NCI-H2171 (cell line): Measurements from ENCODE around the gene CHD6.
A peak's percentile ranks its signal among the peaks of the same experiment; 100 is the strongest.

Experiments used
- DNase-seq: peaks from one replicate; lab custom pipeline; 2025; lab: John Stamatoyannopoulos, UW

Gene CHD6

DNA sequence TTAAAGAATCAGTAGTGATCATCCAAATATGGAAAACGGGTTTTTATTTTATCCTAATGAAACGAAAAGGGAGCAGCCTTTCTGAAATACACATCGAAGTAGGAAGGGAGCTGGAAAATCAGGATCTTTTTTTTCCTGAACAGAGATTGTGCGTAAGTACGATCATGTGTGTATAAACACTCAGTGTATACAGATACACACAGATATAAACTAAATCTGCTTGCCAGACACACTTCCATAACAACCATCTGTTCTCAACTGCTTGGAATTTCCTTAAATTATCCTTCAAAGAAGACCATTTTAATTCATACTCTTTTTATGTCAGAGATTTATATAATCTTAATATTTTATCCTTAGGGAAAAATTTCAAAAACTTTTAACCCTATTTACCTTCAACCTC is 110.7 kb downstream of the CHD6 start:
- no peak for DNase-seq

GRCh38 chr20:41506192-41506915 is 111.8 kb downstream of the CHD6 start:
- DNase-seq = no peak

DNA sequence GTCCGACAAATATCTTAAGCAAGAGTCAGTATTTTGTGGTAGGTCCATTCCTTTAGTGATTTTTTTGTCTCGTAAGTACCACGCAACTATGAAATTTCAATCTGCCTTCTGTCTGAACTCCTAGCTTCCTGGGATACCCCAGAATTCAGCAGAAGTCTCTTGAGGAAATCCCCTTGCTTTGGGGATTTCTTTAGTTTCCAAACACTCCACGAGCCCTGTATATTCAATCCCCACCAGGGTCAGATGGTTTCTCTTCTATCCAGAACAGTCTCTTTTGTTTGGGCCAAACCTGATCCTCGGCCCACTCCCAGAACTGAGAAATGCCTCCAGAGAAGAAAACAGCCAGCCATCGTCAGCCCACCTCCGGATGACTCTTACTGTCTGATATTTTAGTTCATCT is 113.0 kb downstream of the CHD6 start:
- DNase-seq = no peak

DNA sequence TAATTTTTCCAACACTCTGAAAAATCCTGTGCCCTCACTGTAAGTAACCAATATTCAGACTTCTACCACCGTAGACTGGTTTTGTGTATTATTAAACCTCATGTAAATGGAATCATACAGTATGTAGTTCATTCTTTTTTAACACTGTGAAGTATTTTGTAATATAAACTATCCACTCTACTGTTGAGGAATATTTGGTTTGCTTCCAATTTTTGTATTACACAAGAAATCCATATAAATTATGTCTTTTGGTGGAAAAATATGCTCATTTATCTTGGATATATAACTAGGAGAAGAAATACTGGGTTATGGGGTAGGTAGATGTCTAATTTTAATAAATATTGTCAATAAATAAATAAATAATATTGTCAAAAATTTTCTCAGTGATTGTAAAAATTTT is 116.8 kb downstream of the CHD6 start:
- DNase-seq = no peak

DNA sequence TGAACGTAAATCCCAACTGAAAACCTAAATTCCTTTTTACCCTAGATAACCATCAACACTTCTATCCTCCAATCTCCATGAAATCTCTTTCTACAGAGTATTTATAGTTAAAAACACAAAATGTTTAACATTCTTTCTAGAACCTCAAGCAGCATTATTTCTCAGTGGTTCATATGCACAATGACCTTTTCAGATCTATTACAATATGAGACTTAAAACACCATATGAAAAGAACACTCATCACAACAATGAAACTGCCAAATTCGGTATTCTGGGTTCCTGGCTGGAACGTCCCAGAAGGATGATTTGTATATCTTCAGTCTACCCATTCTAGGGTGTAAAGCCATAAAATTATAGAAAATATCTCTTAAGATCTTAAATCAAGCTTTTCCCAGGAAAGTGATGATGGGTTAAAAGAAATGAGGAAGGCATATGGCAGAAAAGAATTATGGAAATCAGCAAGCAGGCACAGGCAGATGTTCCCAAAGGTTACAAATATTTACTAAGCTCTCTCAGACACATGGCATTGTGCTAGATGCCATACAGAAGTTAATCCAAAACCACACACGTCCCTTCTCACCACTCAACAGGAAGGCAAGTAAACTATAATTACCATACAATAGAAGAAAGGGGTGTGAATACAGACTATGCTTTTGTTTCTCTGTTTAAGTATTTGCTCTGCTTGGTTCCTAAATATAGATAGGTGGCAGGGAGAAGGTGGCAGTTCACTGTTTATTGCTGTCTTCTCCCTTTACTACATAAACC is 118.0 kb downstream of the CHD6 start:
- no peak for DNase-seq

GRCh38 chr20:41499064-41499463 is 119.1 kb downstream of the CHD6 start:
- DNase-seq = no peak

DNA sequence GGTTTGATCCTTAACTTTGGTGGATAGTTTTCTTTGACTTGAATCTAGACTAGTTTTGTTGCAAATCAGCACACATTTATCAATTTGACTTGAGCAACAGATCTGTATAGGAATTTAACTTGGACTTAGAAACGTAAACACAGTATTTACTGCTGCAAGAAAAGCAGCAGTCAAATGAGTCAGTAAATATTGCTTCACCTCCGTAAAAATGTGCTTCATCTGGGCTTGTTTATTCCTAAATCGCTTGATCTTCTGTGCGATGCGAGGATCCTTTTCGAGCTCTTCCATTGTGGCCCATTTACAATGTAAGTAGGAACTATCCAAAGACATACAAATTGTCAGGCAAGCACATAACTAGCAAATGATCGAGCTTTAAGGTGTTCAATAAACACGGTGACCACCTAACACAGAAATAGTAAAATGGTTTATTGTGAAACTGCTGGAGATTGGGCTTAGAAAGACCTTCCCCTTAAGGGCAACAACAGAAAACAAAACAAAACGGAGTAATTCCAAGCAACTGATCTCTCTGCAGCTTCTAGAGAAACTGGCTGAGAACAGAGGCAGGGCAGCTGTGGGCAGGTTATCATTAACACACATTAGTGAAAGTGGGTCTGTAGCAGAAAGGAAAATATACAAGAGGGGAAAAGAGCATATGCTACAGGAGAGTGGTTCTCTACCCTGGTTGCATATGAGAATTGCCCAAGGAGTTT is 120.8 kb downstream of the CHD6 start:
- no peak for DNase-seq

DNA sequence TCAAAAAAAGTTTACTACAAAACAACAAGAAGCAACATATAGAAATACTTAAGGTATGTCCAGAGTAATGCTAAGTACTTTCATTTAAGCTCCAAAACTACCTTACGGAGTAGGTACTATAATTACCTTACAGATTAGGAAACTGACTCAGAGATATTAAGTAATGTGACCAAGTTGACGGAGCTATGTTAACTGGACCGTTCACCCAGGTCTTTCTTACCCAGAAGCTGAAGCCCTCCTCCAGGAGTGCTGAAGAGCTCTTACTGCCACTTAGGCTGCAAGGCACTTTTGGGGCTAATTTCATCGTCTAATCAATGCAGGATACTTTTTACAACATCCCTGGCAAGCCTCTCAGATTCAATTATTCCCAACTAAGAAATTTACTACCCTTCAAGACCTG is 123.7 kb downstream of the CHD6 start:
- DNase-seq = no peak

- DNase-seq = no peak
Observed at GRCh38 chr20:41483553-41483930, 134.6 kb downstream of the CHD6 start.

DNA sequence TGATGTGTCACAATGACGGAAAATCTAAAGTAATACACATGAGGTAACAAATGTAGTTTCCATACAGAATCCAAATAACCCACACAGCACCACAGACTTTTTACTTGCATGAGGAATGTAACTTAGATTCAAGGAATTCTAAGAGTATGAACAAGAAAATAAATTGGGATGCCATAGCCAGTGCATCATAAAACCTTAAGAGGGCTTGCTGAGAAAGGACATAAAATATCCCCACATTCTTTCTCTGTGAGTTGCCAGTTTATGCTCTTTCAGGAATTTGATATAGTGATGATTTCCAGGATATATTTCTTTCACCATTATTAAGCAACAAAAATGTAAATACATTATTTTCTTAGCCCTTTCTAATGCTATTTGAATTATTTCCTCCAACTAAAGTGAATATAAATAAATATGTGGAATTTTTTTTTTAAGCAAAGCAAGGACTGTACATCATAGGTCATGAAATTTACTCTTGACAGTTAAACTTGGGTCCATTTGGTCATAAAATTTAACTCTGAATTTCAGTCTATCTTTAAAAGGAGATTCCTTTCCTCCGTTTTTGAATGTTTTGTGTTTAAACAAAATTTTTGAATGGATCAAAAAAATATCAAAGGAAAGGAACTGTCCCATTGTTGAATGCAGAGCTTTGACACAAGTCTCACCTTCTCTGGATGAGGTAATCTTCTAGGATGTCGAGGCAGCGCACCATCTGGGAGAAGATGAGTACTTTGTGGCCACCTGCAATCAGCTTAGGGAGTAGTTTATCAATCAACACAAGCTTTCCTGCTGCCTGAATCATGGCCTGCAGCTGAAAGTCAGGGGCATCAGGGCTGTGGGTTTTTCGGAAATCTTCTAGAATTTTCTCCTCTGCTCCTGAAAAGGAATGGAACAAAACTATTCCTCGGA is 135.3 kb downstream of the CHD6 start:
- DNase-seq = no peak

- no peak for DNase-seq
Observed at GRCh38 chr20:41480054-41480770, 138.0 kb downstream of the CHD6 start.

DNA sequence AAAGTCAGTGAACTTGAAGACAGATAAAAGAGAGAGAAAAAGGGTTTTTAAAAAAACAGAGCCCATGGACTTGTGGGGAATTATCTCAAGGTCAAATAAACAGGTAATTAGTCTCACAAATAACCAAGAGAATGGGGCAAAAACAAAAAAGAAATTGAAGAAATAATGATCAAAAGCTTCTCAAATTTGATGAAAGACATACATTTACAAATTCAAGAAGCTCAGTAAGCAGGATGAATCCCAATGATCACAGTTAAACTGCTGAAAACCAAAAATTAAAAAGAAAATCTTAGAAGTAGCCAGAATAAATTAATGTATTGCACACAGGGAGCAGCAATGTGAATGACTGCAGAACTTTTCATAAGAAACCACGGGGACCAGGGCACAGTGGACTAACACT is 139.1 kb downstream of the CHD6 start:
- DNase-seq = no peak

DNA sequence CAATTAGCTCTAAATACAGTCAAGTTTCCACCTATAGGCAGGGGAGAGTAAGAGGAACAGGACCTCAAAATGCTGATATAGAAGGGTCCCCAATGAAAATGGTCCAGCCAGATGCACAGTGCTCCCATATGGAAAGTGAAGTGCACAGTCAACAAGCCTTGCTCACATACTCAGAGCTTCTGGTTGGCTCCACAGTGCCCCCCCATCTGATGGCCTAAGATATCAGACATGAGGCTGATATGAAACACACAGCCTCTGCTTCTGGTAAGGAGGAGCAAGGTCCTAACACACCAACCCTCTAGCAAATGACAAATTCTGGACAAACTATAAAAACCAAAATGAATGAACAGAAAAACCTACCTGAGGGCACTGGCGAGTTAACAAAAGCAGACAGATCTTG is 140.2 kb downstream of the CHD6 start:
- no peak for DNase-seq

GRCh38 chr20:41476446-41476845 is 141.7 kb downstream of the CHD6 start:
- no peak for DNase-seq

DNA sequence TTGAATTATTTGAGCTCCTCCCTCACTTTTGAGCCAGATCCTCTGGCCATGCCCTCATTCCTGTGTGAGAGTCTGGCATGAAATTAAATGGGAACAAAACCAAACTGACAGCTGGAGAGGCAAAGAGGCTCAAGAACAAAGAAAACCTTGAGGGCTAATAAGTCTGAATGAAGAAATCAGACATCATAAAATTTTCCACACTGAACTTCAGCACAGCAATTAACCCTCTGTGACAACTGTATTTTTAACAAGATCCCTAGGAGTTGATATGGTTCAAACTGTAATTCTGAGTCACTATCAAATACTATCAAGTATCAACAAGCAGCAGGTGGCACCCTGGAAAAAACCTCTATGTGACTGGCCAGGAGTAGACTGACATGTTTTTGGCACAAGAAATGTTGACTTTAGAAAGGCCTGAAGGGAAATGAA is 142.2 kb downstream of the CHD6 start:
- DNase-seq = peak; percentile 45

DNA sequence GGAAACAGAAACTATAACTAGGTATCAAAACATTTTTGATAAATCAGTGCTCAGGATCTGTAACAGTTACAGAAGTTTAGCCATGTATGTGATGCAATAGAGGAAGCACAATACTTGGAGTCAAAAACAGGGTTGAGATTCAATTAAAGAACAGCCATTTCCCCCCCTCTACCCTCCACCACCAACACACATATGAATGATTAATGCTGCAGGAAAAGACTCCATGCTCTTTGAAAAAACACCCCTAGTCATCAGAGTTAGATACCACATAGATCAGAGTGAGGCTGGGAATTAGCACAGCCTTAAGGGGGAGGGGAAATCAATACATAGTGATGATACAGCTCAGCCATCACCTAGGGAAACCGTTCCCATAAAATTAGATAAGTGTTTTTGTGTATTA is 142.7 kb downstream of the CHD6 start:
- DNase-seq = no peak

DNA sequence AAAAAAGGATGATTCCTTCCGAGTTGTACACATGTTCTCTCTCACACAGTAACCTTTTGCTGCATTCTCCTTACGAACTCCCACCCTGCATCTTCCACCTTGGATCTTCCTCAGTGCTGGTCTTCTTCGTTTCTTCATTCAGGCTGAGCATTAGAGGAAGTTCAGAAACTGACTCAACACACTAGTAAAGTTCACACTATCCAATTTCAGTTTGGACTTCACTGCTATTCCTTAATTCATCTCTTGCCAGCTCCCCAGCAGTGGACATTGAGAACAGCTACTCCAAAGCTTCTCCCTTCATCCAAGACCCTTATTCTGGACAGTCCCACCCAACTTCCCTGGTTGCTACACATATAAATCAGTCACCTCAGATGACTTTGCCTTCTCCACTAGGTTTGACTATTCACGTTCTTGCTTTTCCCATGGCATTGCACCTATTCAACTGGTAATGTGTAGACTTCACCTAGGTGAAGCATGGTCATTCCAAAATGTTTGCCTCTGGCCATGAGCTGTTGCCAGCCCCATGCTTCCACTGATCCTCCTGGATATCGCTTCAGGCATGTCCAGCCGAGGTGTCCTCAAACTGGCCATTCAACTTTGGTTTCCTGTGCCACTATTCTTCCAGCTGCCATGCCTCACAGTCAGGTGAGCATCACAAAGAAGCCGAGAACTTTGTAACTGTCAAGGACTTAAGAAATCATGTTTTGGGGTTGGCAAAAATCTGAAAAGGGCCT is 147.6 kb downstream of the CHD6 start:
- no peak for DNase-seq

DNA sequence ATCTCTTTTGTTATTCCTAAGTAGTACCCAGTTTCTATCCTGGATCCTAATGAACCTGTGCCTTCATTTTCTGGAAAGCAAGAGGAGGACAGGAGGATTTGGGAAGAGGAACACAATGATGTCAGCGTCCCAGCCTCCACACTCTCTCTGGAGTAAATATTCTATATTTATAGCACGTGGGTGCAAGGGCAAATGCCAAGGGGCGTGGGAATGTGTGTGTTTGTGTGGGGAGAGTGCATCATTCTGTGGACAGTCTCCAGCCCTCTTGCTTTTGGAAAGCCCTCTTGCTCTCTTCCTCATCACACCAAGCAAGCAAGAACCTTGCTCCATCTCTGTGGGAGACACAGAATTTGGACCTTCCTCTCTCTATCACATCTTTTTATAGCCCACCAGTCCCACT is 148.3 kb downstream of the CHD6 start:
- DNase-seq = no peak

DNA sequence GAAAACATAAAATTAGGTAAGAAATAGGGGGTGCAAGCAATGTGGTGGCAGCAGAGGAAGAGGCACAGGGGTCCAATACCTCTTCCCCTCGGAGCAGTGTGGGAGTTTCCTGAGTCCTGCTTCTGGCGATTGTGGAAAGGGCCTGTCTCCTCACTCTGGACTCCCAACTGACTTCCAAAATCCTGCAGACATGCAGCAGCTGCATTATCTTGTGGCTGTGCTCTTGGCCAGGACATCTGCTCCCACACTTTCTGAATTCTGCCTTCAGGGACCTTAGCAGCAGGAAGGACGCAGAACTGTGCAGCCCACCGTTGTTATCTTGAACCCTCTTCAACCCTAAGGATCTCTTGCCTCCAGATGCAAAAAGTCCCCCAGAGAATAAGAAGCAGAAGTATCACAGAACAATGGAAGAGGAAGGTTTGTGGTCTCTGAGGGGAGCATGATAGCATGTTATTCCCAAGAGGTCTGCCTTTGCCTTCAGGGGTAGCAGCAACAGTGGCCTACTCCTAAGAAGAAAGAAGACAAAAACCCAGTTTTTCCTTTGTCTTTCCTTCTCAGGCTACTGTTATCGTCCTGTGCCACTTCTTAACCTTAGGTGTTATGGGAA is 149.1 kb downstream of the CHD6 start:
- no peak for DNase-seq

GRCh38 chr20:41467690-41468089 is 150.5 kb downstream of the CHD6 start:
- no peak for DNase-seq
